ENCODE measurements around the gene R3HDM2.

GRCh38 chr12:57366315-57366714 lies 64.5 kb downstream of the R3HDM2 start:
- TF ChIP-seq EZH2phosphoT487 (IDR thresholded peaks at IDR 0.05; ENCODE audit: low read depth, severe bottlenecking, unreplicated experiment) (no peak), CTCF (IDR thresholded peaks at IDR 0.05; ENCODE audit: poor library complexity) (no peak), EZH2 (IDR thresholded peaks at IDR 0.05; ENCODE audit: borderline replicate concordance) (no peak)
